SU-DHL-6 (cell line): ENCODE data around the gene SLC43A1.

Experiments
- H2AFZ ChIP-seq: fragments of 200-600 bp; sonication (generic); 2 replicates; pipeline ENCODE4 v1.6.1; 2014; ENCODE audit warnings: low read depth, mild to moderate bottlenecking, moderate library complexity, mixed read lengths, antibody characterized with exemption, low read length; ENCODE audit not compliant: severe bottlenecking
- H3F3A ChIP-seq: fragments of 200-600 bp; shearing (Covaris generic); 2 replicates; pipeline ENCODE4 v1.6.0; 2016; ENCODE audit warnings: antibody characterized with exemption, mild to moderate bottlenecking; ENCODE audit not compliant: insufficient read depth
- H3K27ac ChIP-seq: fragments of 200-600 bp; sonication (generic); 2 replicates; pipeline ENCODE4 v1.5.1; 2016; ENCODE audit warnings: low read depth, mild to moderate bottlenecking, low read length, moderate library complexity, mixed read lengths
- H3K27me3 ChIP-seq: fragments of 200-600 bp; sonication (generic), shearing (Covaris generic); 2 replicates; pipeline ENCODE4 v1.6.0; 2014; ENCODE audit warnings: mild to moderate bottlenecking, low read length
- H3K36me3 ChIP-seq: fragments of 200-600 bp; sonication (generic); 2 replicates; pipeline ENCODE4 v1.6.1; 2014; ENCODE audit warnings: mild to moderate bottlenecking, low read length, mixed read lengths
- H3K4me2 ChIP-seq: fragments of 300-600, 200-600 bp; shearing (Covaris generic), sonication (generic); 2 replicates; pipeline ENCODE4 v1.6.0; 2014; ENCODE audit warnings: low read length, low read depth, mild to moderate bottlenecking; ENCODE audit not compliant: poor library complexity, severe bottlenecking
- H3K4me3 ChIP-seq: fragments of 200-600 bp; sonication (generic); 2 replicates; pipeline ENCODE4 v1.5.1; 2014; ENCODE audit warnings: antibody characterized with exemption, low read length, mild to moderate bottlenecking, mixed read lengths; ENCODE audit not compliant: insufficient read depth, poor library complexity, severe bottlenecking
- H3K79me2 ChIP-seq: fragments of 200-600 bp; sonication (generic); 2 replicates; pipeline ENCODE4 v1.6.1; 2014; ENCODE audit warnings: mild to moderate bottlenecking, low read length, moderate library complexity; ENCODE audit not compliant: insufficient read depth
- H3K9ac ChIP-seq: fragments of 200-600 bp; sonication (generic); 2 replicates; pipeline ENCODE4 v1.7.0; 2014; ENCODE audit warnings: mild to moderate bottlenecking, low read length
- H3K9me2 ChIP-seq: fragments of 200-600 bp; sonication (generic); replicated peaks from 2 replicates; pipeline ENCODE4 v1.6.1; 2014; ENCODE audit warnings: low read length; ENCODE audit not compliant: insufficient read depth
- H3K9me3 ChIP-seq: fragments of 200-600 bp; sonication (generic); 2 replicates; pipeline ENCODE4 v1.6.1; 2014; ENCODE audit warnings: low read length, mixed read lengths; ENCODE audit not compliant: insufficient read depth
- H4K20me1 ChIP-seq: fragments of 200-600 bp; sonication (generic); 2 replicates; pipeline ENCODE4 v1.6.1; 2014; ENCODE audit warnings: low read depth, mild to moderate bottlenecking, antibody characterized with exemption, low read length, moderate library complexity, mixed read lengths
- CTCF ChIP-seq: fragments of 200-600 bp; sonication (generic); IDR thresholded peaks from one replicate; pipeline ENCODE4 v1.5.1; 2017; ENCODE audit warnings: antibody characterized with exemption, mild to moderate bottlenecking, low read length, moderate library complexity; ENCODE audit not compliant: insufficient read depth, poor library complexity, severe bottlenecking
- EZH2phosphoT487 ChIP-seq: fragments of 200-600 bp; sonication (generic), shearing (Covaris generic); conservative IDR thresholded peaks from 2 replicates; pipeline ENCODE4 v1.6.1; 2018; ENCODE audit warnings: mild to moderate bottlenecking, antibody characterized with exemption, low read length, moderate library complexity, mixed read lengths

SLC43A1 gene

GRCh38 chr11:57457643-57458023 lies 57.9 kb downstream of the SLC43A1 start:
- no peaks in the 10 kb centered on the region for H3K9me3 ChIP-seq
- H3K9me2 ChIP-seq = no peaks in the 10 kb centered on the region
- H3K79me2 ChIP-seq = no peaks in the 10 kb centered on the region
- H3K9ac ChIP-seq = no peak overlapping the region
- H3K27me3 ChIP-seq = no peaks in the 10 kb centered on the region
- no peaks in the 10 kb centered on the region; the same call in 1 of the 2 replicates for H4K20me1 ChIP-seq
- H3K27ac ChIP-seq = no peak overlapping the region
- no peak overlapping the region for H3K4me2 ChIP-seq
- TF ChIP-seq CTCF (peak; percentile 4), EZH2phosphoT487 (no peak)
- no peaks in the 10 kb centered on the region for H3F3A ChIP-seq
- H3K36me3 ChIP-seq = no peaks in the 10 kb centered on the region
- H3K4me3 ChIP-seq = no peak overlapping the region
- H2AFZ ChIP-seq = no peak overlapping the region

- no peaks in the 10 kb centered on the region for H3K9me3 ChIP-seq
- no peaks in the 10 kb centered on the region for H3K27me3 ChIP-seq
- H3K4me2 ChIP-seq = no peak overlapping the region
- peak; percentile 86 for TF ChIP-seq CTCF
- TF ChIP-seq EZH2phosphoT487 = no peak
- H3K9me2 ChIP-seq = no peaks in the 10 kb centered on the region
- H2AFZ ChIP-seq = no peak overlapping the region
- H3K4me3 ChIP-seq = no peak overlapping the region
- H3F3A ChIP-seq = no peaks in the 10 kb centered on the region
- H4K20me1 ChIP-seq = no peaks in the 10 kb centered on the region; the same call in 1 of the 2 replicates
- no peak overlapping the region for H3K9ac ChIP-seq
- no peaks in the 10 kb centered on the region for H3K79me2 ChIP-seq
- no peaks in the 10 kb centered on the region for H3K36me3 ChIP-seq
- no peak overlapping the region for H3K27ac ChIP-seq
These were observed 58.4 kb downstream of the SLC43A1 start for GRCh38 chr11:57456960-57457642.

- Histone ChIP-seq H3K4me3 (no peak overlapping the region), H3K9me2 (no peaks in the 10 kb centered on the region), H3K9me3 (no peaks in the 10 kb centered on the region), H3K27ac (no peak overlapping the region), H3K36me3 (no peaks in the 10 kb centered on the region), H3K27me3 (no peaks in the 10 kb centered on the region), H4K20me1 (no peaks in the 10 kb centered on the region; the same call in 1 of the 2 replicates), H2AFZ (no peak overlapping the region), H3F3A (no peaks in the 10 kb centered on the region), H3K9ac (no peak overlapping the region), H3K4me2 (no peak overlapping the region), H3K79me2 (no peaks in the 10 kb centered on the region)
- no peak for TF ChIP-seq EZH2phosphoT487
- no peak for TF ChIP-seq CTCF
These were observed 61.8 kb downstream of the SLC43A1 start for GRCh38 chr11:57453543-57454177.
